Breast epithelium (tissue), 4 donors: Measurements from ENCODE around the gene ATF3. TPM values are rescaled to one million over a fixed set of nuclear protein-coding genes. Genes with fewer than 3 reads are reported as not detected.
"Not testable (repeated sequence)": the region's sequence is repeated elsewhere in the genome, so short reads cannot be mapped to it uniquely, and the experiment has no call there.

Source experiments
- DNase-seq, 2 donors: peaks; one replicate each; pipeline ENCODE4 v3.0.0-alpha.2; 2019; ENCODE audit warnings: low spot score in 2 of 2
- H3K27ac ChIP-seq, 2 donors: fragments of 200-600 bp; sonication (generic) in 1 of 2; one replicate each; pipeline ENCODE4 v1.5.1; 2016 to 2019; ENCODE audit warnings: mild to moderate bottlenecking in 1 of 2
- H3K27me3 ChIP-seq, 2 donors: fragments of 200-600 bp; sonication (generic) in 1 of 2; one replicate each; pipeline versions ENCODE4 v1.5.1 to v1.6.0; 2017 to 2019; ENCODE audit warnings: control low read depth in 1 of 2, mild to moderate bottlenecking in 1 of 2
- H3K36me3 ChIP-seq: fragments of 200-600 bp; one replicate; pipeline ENCODE4 v1.5.1; 2019
- H3K4me1 ChIP-seq, 2 donors: fragments of 200-600 bp; sonication (generic); one replicate each; pipeline ENCODE4 v1.5.1; 2016 to 2019; ENCODE audit warnings: control low read depth in 1 of 2
- H3K4me3 ChIP-seq, 3 donors: fragments of 200-600 bp; sonication (generic); 1 replicate in 2 of 3; 2 replicates in 1 of 3; pipeline ENCODE4 v1.5.1; 2016 to 2019; ENCODE audit warnings: mild to moderate bottlenecking in 3 of 3, moderate library complexity in 2 of 3
- H3K9me3 ChIP-seq, 2 donors: fragments of 200-600 bp; sonication (generic) in 1 of 2; one replicate each; pipeline ENCODE4 v1.5.1; 2016 to 2019; ENCODE audit warnings: control low read depth in 1 of 2
- CTCF ChIP-seq, 3 donors: fragments of 450-650 bp; IDR thresholded peaks; one replicate each; pipeline ENCODE4 v1.5.1; 2016 to 2017; ENCODE audit warnings: antibody characterized with exemption in 3 of 3, mild to moderate bottlenecking in 3 of 3, moderate library complexity in 3 of 3
- POLR2A ChIP-seq: fragments of 450-650 bp; IDR thresholded peaks from one replicate; pipeline ENCODE4 v1.6.1; 2016; ENCODE audit warnings: antibody characterized with exemption, mild to moderate bottlenecking, moderate library complexity
- POLR2AphosphoS5 ChIP-seq, 3 donors: sonication (generic); formaldehyde crosslinking; IDR thresholded peaks; one replicate each; pipeline ENCODE4 v1.6.1; 2017; ENCODE audit warnings: antibody characterized with exemption in 3 of 3
- intact Hi-C: fragments of 100-400 bp; cut with DNase I; formaldehyde crosslinking; loops from one replicate; pipeline ENCODE4 v1.15.1; 2023; ENCODE audit warnings: low total_unique reads
- total RNA-seq, 3 donors: library from RNA; depleted of rRNA; stranded (reverse); fragments of >200 nt; gene quantifications; one replicate each; pipeline ENCODE4 v1.1.0, GENCODE V29; 2016

ATF3 gene
- total RNA-seq, 3 donors from 2014 or later = 6.7 to 90.9 (median 26.9) TPM

DNA sequence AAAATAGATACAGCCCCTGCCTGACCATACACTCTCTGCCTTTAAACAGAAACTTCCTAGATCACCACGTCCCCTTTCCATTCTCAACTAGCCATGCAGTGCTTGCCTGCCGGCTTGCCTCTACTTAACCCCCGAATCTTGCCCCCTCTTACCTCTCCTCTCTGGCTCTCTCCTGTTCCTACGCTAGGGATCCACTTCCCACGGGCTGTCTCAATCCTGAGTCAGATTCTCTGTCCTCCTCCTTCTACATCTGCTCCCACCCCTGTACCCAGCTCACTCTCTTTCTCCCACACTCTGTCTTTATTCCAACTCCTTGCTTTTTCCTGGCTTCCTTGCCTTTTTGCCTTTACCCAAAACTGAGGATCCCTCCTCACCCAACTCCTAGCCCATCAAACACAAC, 29.3 kb downstream of the ATF3 start:
- no peak for DNase-seq
- Histone ChIP-seq H3K27me3 (no peaks in the 10 kb centered on the region), H3K4me3 (peak overlapping the region in 2 of 3 donors; percentile 18 to 48), H3K9me3 (no peaks in the 10 kb centered on the region), H3K27ac (peak overlapping the region in 1 of 2 donors; percentile 87), H3K4me1 (no peaks in the 10 kb centered on the region), H3K36me3 (no peaks in the 10 kb centered on the region)
- no peak for TF ChIP-seq POLR2A
- TF ChIP-seq POLR2AphosphoS5 (IDR thresholded peaks at IDR 0.05) = no peak
- no peak for TF ChIP-seq CTCF (IDR thresholded peaks at IDR 0.05)
- intact Hi-C loops = no loop called here

- DNase-seq = no peak
- Histone ChIP-seq H3K27ac (peak overlapping the region in 1 of 2 donors; percentile 87), H3K4me3 (peak overlapping the region in 1 of 3 donors; percentile 48), H3K9me3 (no peaks in the 10 kb centered on the region), H3K4me1 (no peaks in the 10 kb centered on the region), H3K27me3 (no peaks in the 10 kb centered on the region), H3K36me3 (no peaks in the 10 kb centered on the region)
- TF ChIP-seq POLR2A = no peak
- no peak for TF ChIP-seq POLR2AphosphoS5 (IDR thresholded peaks at IDR 0.05)
- no peak for TF ChIP-seq CTCF (IDR thresholded peaks at IDR 0.05)
- intact Hi-C loops = no loop called here
Measured at GRCh38 chr1:212638492-212639151, 30.1 kb downstream of the ATF3 start.

GRCh38 chr1:212639524-212639923, 31.0 kb downstream of the ATF3 start:
- not testable (repeated sequence) for H3K4me3 ChIP-seq, H3K36me3 ChIP-seq

DNA sequence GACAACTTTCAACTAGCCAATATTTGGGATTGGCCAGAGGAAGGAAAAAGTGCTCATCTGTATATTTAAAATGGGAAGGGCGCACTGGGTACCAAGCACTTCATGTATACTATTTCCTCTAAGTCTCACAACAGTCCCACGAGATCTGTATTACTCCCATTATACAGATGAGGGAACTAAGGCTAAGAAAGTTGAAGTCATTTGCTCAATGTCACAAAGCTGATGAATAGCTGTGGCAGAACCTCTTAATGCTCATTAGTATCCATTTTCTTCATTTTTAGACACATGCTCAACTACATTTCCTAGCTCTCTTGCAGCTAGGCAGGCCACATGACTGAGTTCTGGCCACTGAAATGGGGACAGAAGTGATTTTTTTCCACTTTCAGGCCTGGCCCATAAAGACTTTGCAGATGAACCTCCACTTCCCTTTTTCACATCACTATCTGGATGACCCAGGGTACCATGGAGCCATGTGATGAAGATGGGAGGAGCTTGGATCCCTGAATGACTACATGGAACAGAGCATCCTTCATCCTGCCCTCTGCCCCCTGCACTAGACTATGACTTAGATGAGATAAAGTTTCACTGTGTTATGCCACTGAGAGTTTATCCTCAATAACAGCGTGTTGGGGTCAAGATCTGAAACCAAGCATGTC, 31.8 kb downstream of the ATF3 start:
- Histone ChIP-seq H3K9me3 (no peaks in the 10 kb centered on the region), H3K4me3 (no peak overlapping the region), H3K27me3 (no peaks in the 10 kb centered on the region), H3K4me1 (no peaks in the 10 kb centered on the region), H3K27ac (no peak overlapping the region), H3K36me3 (no peaks in the 10 kb centered on the region)
- intact Hi-C loops = no loop called here
- no peak for DNase-seq
- TF ChIP-seq POLR2A = no peak

More at GRCh38 chr1:212639524-212639923, 31.0 kb downstream of the ATF3 start:
- DNase-seq, intact Hi-C loops, H3K4me1 ChIP-seq, H3K27me3 ChIP-seq, H3K9me3 ChIP-seq: not testable (repeated sequence)
- peak overlapping the region in 1 of 2 donors; percentile 71 for H3K27ac ChIP-seq

- DNase-seq = no peak
- intact Hi-C loops = no loop called here
- H3K4me3 ChIP-seq = no peak overlapping the region
- no peaks in the 10 kb centered on the region for H3K27me3 ChIP-seq
- H3K9me3 ChIP-seq = no peaks in the 10 kb centered on the region
- no peaks in the 10 kb centered on the region for H3K36me3 ChIP-seq
- H3K4me1 ChIP-seq = no peaks in the 10 kb centered on the region
- H3K27ac ChIP-seq = no peak overlapping the region
- TF ChIP-seq POLR2AphosphoS5 (IDR thresholded peaks at IDR 0.05) = no peak
- no peak for TF ChIP-seq CTCF (IDR thresholded peaks at IDR 0.05)
Measured at GRCh38 chr1:212641956-212642355, 33.4 kb downstream of the ATF3 start.

- no peak for DNase-seq
- Histone ChIP-seq H3K9me3 (no peaks in the 10 kb centered on the region), H3K27ac (no peak overlapping the region), H3K27me3 (no peaks in the 10 kb centered on the region), H3K4me1 (no peaks in the 10 kb centered on the region), H3K36me3 (no peaks in the 10 kb centered on the region), H3K4me3 (no peak overlapping the region)
- intact Hi-C loops = no loop called here
- TF ChIP-seq CTCF (IDR thresholded peaks at IDR 0.05) (no peak), POLR2A (no peak), POLR2AphosphoS5 (IDR thresholded peaks at IDR 0.05) (no peak)
Measured at GRCh38 chr1:212643877-212644276, 35.3 kb downstream of the ATF3 start.
